Lower leg skin (tissue), 4 donors: ENCODE data around the gene LRRC75A. TPM values are rescaled to one million over a fixed set of nuclear protein-coding genes. Genes with fewer than 3 reads are reported as not detected.
A peak's percentile ranks its signal among the peaks of the same experiment; 100 is the strongest.

Experiments
- DNase-seq, 2 donors: peaks; one replicate each; pipeline ENCODE4 v3.0.0-alpha.2; 2019; ENCODE audit warnings: low spot score in 2 of 2
- H3K4me3 ChIP-seq: fragments of 200-600 bp; sonication (generic); 2 replicates; pipeline ENCODE4 v1.5.1; 2017; ENCODE audit warnings: mild to moderate bottlenecking, low read depth; ENCODE audit not compliant: poor library complexity, severe bottlenecking
- POLR2A ChIP-seq, 2 donors: fragments of 450-650 bp; IDR thresholded peaks; one replicate each; pipeline ENCODE4 v1.6.1; 2016 to 2017; ENCODE audit warnings: antibody characterized with exemption in 2 of 2, mild to moderate bottlenecking in 1 of 2, moderate library complexity in 1 of 2
- WGBS, 2 donors: methylation state at CpG; one replicate each; pipeline ENCODE4 v1.1.5; 2018; 5-methylcytosine and 5-hydroxymethylcytosine counted together
- intact Hi-C: fragments of 100-400 bp; cut with DNase I; formaldehyde crosslinking; loops from one replicate; pipeline ENCODE4 v1.15.0; 2023; ENCODE audit warnings: low total_unique reads
- total RNA-seq, 4 donors: library from RNA; depleted of rRNA; stranded (reverse); fragments of >200 nt; gene quantifications; one replicate each; pipeline ENCODE4 v1.1.0, GENCODE V29; 2016
- TF ChIP-seq, protein P1 (sequence below), 3 donors: fragments of 450-650 bp; IDR thresholded peaks; one replicate each; pipeline ENCODE4 v1.5.1; 2016; ENCODE audit warnings: antibody characterized with exemption in 3 of 3, mild to moderate bottlenecking in 3 of 3, moderate library complexity in 2 of 3

Gene LRRC75A
- total RNA-seq, 4 donors from 2014 or later: 0.74 to 1.6 (median 0.99) TPM

- DNase-seq: no peak
- 91 to 94% methylated on average over 9 of the region's 10 CpGs for WGBS, 2 donors
- no peak for TF ChIP-seq POLR2A (IDR thresholded peaks at IDR 0.05)
- TF ChIP-seq, protein P1, sequence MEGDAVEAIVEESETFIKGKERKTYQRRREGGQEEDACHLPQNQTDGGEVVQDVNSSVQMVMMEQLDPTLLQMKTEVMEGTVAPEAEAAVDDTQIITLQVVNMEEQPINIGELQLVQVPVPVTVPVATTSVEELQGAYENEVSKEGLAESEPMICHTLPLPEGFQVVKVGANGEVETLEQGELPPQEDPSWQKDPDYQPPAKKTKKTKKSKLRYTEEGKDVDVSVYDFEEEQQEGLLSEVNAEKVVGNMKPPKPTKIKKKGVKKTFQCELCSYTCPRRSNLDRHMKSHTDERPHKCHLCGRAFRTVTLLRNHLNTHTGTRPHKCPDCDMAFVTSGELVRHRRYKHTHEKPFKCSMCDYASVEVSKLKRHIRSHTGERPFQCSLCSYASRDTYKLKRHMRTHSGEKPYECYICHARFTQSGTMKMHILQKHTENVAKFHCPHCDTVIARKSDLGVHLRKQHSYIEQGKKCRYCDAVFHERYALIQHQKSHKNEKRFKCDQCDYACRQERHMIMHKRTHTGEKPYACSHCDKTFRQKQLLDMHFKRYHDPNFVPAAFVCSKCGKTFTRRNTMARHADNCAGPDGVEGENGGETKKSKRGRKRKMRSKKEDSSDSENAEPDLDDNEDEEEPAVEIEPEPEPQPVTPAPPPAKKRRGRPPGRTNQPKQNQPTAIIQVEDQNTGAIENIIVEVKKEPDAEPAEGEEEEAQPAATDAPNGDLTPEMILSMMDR (IDR thresholded peaks at IDR 0.05): no peak
- no peak overlapping the region for H3K4me3 ChIP-seq
- intact Hi-C loops: no loop called here
Observed at GRCh38 chr17:16423226-16423872, 68.6 kb downstream of the LRRC75A start.

DNA sequence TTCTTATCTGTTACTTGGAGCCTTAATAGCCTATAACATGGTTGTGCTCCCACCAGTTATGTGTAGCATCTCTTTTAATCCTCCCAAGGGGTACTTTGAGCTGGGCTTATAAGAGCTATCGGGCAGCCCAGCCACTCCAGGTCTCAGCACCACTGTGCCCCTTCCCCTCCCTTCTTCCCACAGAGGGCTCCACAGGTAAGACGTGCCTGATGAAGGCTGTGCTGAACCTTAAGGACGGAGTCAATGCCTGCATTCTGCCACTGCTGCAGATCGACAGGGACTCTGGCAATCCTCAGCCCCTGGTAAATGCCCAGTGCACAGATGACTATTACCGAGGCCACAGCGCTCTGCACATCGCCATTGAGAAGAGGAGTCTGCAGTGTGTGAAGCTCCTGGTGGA lies 69.6 kb downstream of the LRRC75A start:
- 89 to 92% methylated on average over 7 of the region's 7 CpGs for WGBS, 2 donors
- H3K4me3 ChIP-seq: no peak overlapping the region
- no peak for DNase-seq
- intact Hi-C loops: no loop called here
- TF ChIP-seq, protein P1 (IDR thresholded peaks at IDR 0.05): no peak
- TF ChIP-seq POLR2A (IDR thresholded peaks at IDR 0.05): no peak

- WGBS, 2 donors: 59 to 80% methylated on average over 10 of the region's 10 CpGs
- DNase-seq: no peak
- no peak for TF ChIP-seq POLR2A (IDR thresholded peaks at IDR 0.05)
- TF ChIP-seq, protein P1 (IDR thresholded peaks at IDR 0.05): no peak
- no peak overlapping the region for H3K4me3 ChIP-seq
- intact Hi-C loops: no loop called here
Observed at GRCh38 chr17:16419929-16420271, 72.1 kb downstream of the LRRC75A start.

- WGBS, 2 donors: 35 to 60% methylated on average over 8 of the region's 8 CpGs
- H3K4me3 ChIP-seq: no peak overlapping the region
- intact Hi-C loops: no loop called here
- DNase-seq: peak in 1 of 2 donors; percentile 63
- TF ChIP-seq POLR2A (IDR thresholded peaks at IDR 0.05): no peak
- TF ChIP-seq, protein P1 (IDR thresholded peaks at IDR 0.05): no peak
Observed at GRCh38 chr17:16419074-16419928, 72.7 kb downstream of the LRRC75A start.

GRCh38 chr17:16418685-16419068 lies 73.3 kb downstream of the LRRC75A start:
- intact Hi-C loops: no loop called here
- TF ChIP-seq, protein P1 (IDR thresholded peaks at IDR 0.05): no peak
- no peak for TF ChIP-seq POLR2A (IDR thresholded peaks at IDR 0.05)
- no peak for DNase-seq
- WGBS, 2 donors: 50 to 87% methylated on average over 2 of the region's 2 CpGs
- no peak overlapping the region for H3K4me3 ChIP-seq
